ENCODE results near the gene DNASE1L1.
"Not testable (repeated sequence)": the region's sequence is repeated elsewhere in the genome, so short reads cannot be mapped to it uniquely, and the experiment has no call there.

DNA sequence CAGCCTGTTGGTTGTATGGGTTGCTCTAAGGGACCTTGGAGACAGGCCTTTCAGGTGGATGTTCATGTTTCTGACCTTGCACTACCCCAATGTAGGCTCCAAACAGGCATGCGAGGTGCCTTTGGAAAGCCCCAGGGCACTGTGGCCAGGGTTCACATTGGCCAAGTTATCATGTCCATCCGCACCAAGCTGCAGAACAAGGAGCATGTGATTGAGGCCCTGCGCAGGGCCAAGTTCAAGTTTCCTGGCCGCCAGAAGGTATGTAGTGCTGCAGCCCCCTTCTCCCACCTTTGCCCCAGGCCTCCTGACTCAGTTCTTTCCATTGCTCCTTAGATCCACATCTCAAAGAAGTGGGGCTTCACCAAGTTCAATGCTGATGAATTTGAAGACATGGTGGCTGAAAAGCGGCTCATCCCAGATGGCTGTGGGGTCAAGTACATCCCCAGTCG lies 8.7 kb downstream of the DNASE1L1 start:
- not testable (repeated sequence) for TF ChIP-seq BHLHE40 (IDR thresholded peaks at IDR 0.05; ENCODE audit: low read length); SSRP1 (CRISPR knock-in tag; IDR thresholded peaks at IDR 0.05); POLR2A (IDR thresholded peaks at IDR 0.05; ENCODE audit: insufficient read depth in 1 of 2, low read depth in 2 of 2, low read length in 2 of 2); ZNF121 (CRISPR knock-in tag; IDR thresholded peaks at IDR 0.05); ZMYM2 (CRISPR knock-in tag; IDR thresholded peaks at IDR 0.05); YY1 (IDR thresholded peaks at IDR 0.05; ENCODE audit: insufficient read depth, insufficient replicate concordance, low read depth, low read length); ATF3 (CRISPR knock-in tag; IDR thresholded peaks at IDR 0.05); ARID2 (CRISPR knock-in tag; IDR thresholded peaks at IDR 0.05; ENCODE audit: borderline replicate concordance); RORA (CRISPR knock-in tag; IDR thresholded peaks at IDR 0.05); MIER2 (CRISPR knock-in tag; IDR thresholded peaks at IDR 0.05); ZNF296 (CRISPR knock-in tag; conservative IDR thresholded peaks at IDR 0.05); TBL1XR1 (IDR thresholded peaks at IDR 0.05; ENCODE audit: borderline replicate concordance, low read length, partially characterized antibody); DPF2 (CRISPR knock-in tag; IDR thresholded peaks at IDR 0.05; ENCODE audit: borderline replicate concordance, low read depth)

All from HepG2 (cell line).